HFF-Myc (cell line): ENCODE data around the gene CLK2.

Experiments used
- DNase-seq: peaks from one replicate; pipeline ENCODE4 v3.0.0-alpha.2; 2011; ENCODE audit warnings: low read depth; ENCODE audit errors: extremely low read depth
- H3K4me3 ChIP-seq: replicated peaks from 2 replicates; pipeline ENCODE4 v1.5.1; 2011; ENCODE audit warnings: low read depth, mild to moderate bottlenecking, control low read depth, low read length
- CTCF ChIP-seq: IDR thresholded peaks from 2 replicates; pipeline ENCODE4 v1.5.1; 2012; ENCODE audit warnings: mild to moderate bottlenecking, low read depth, low read length, control low read depth; ENCODE audit errors: missing control alignments

The CLK2 gene

DNA sequence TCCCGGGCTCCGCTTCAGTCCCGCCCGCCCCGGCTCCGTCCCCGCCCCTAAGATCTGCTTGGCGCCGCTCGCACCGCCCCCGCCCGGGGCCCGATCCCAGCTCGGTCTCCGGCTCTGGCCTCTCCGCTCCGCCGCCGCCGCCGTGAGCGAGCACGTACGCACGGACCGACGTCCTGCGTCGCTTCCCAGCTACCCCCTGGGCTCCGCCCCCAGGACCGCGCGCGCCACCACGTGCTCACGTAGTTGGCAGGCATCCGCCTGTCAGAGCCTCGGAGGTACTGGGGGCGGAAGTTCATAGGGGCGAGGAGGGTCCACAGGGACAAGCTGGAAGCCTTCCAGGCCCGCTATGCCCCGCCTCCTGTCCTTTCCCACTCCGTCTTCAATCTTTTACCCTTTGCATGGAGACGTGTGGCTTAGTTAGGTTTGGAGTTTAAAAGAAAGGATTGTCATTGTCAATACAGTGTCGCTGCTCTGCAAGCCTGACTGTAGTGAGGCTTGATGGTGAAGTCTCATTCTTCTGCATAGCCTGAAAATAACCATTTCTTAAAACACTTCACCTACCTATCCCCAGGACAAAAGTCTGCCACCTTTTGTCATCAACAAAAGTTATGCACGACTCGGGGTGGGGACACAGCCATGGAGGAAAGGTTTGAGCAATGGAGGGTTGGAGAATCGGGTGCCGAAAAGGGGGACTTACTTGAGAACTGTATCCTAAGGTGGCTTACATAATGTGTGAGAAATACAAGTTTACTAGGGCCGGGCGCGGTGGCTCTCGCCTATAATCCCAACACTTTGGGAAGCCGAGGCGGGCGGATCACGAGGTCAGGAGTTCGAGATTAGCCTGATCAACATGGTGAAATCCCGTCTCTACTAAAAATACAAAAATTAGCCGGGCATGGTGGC is at the start of gene CLK2:
CLK2 (minus strand) TSS at position 162 of the 903 bp plus-strand sequence. CDS start 2,527 bp downstream, outside the sequence.
- DNase-seq: peak; percentile 77
- peak within 1 kb of the TSS; percentile 77 for H3K4me3 ChIP-seq
- TF ChIP-seq CTCF: no peak

- TF ChIP-seq CTCF: no peak
- H3K4me3 ChIP-seq: peak overlapping the region; percentile 86
- no peak for DNase-seq
These were observed 49.3 kb upstream of the CLK2 start for GRCh38 chr1:155322571-155322952.

DNA sequence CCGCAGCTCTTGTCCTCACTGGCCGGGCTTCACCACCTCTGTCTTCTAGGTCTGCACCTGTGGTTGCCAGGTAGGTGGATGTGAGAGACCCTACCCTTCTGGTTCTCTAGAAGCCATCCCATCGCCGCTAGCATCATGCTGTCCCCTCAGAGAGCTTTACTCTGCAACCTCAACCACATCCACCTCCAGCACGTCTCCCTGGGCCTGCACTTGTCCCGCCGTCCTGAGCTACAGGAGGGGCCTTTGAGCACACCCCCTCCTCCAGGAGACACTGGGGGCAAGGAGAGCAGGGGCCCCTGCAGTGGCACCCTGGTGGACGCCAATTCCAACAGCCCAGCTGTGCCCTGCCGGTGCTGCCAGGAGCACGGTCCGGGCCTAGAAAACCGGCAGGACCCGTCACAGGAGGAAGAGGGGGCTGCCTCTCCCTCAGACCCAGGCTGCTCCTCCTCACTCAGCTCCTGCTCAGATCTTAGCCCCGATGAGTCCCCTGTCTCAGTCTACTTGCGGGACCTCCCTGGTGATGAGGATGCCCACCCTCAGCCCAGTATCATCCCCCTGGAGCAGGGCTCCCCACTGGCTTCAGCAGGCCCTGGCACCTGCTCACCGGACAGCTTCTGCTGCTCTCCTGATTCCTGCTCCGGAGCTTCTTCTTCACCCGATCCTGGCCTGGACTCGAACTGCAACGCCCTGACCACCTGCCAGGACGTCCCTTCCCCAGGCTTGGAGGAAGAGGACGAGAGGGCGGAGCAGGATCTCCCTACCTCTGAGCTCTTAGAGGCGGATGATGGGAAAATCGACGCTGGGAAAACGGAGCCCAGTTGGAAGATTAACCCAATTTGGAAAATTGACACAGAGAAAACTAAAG is 48.6 kb upstream of the CLK2 start:
- TF ChIP-seq CTCF: no peak
- peak overlapping the region; percentile 86 for H3K4me3 ChIP-seq
- no peak for DNase-seq

DNA sequence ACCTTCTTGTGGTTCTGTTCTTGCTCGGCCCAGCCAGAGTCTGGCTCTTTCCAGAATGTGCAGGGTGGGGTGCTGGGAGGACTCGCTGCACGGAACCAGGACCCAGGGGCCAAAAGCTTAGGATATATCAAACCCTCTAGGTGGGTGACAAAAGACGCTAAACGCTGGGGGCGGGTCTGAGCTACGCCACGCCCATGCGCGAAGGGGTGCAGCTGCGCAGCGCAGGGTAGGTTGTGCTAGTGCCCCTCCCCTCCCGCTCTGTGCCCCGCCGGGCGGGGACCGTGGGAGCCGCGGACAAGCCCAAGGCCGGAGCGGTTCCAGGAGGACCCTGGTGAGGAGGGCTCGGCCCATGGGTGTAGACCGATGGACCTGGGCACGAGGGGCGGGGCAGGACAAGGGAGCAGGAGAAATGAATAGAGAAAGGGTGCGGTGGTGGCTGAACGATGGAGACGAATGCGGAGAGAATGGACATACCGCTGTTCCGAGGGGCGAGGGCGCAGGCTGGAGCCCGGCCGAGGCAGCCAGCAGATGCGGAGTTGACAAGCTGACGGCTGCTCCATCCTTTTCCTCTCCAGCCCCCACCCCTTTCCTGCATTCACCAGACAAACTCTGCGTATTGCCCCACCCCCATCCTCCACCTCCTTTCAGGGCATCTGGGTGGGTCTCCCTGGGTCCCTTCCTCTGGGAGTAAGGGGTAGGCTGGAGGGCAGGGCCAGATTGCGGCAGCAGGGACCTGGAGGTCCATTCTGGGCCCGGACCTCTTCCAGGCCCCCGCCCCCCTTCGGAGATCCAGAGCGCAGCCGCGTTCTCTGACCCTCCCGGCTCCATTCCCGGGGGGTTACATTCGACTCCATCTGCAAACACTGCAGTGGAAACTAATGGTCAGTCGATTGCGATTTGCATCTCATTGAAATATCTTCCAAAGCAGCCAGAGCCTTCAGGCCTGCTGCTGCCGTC is 47.6 kb upstream of the CLK2 start, which contains the start of gene RUSC1:
RUSC1 (plus strand) TSS at position 234 of the 957 bp plus-strand sequence. CDS start 880 bp downstream, outside the sequence.
- TF ChIP-seq CTCF: no peak
- peak within 1 kb of the TSS; percentile 22 for H3K4me3 ChIP-seq
- DNase-seq: no peak

DNA sequence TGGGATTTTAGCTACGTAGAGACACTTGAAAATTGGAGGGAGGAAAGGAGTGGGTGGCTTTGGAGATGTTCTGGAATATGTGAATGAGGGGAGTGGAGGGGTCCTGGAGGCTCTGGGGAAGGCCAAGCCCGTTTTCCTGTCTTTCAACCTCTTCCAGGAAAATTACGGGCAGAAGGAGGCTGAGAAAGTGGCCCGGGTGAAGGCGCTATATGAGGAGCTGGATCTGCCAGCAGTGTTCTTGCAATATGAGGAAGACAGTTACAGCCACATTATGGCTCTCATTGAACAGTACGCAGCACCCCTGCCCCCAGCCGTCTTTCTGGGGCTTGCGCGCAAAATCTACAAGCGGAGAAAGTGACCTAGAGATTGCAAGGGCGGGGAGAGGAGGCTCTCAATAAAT is 46.9 kb upstream of the CLK2 start:
- TF ChIP-seq CTCF: no peak
- H3K4me3 ChIP-seq: no peak overlapping the region; the same call in 1 of the 2 replicates
- no peak for DNase-seq

- no peak for DNase-seq
- H3K4me3 ChIP-seq: no peak overlapping the region
- TF ChIP-seq CTCF: no peak
These were observed 46.2 kb upstream of the CLK2 start for GRCh38 chr1:155319536-155319935.
